Measurements from ENCODE around the gene SMAP2.

GRCh38 chr1:40338745-40339419 is 34.6 kb upstream of the SMAP2 start:
- TF ChIP-seq, protein P1, sequence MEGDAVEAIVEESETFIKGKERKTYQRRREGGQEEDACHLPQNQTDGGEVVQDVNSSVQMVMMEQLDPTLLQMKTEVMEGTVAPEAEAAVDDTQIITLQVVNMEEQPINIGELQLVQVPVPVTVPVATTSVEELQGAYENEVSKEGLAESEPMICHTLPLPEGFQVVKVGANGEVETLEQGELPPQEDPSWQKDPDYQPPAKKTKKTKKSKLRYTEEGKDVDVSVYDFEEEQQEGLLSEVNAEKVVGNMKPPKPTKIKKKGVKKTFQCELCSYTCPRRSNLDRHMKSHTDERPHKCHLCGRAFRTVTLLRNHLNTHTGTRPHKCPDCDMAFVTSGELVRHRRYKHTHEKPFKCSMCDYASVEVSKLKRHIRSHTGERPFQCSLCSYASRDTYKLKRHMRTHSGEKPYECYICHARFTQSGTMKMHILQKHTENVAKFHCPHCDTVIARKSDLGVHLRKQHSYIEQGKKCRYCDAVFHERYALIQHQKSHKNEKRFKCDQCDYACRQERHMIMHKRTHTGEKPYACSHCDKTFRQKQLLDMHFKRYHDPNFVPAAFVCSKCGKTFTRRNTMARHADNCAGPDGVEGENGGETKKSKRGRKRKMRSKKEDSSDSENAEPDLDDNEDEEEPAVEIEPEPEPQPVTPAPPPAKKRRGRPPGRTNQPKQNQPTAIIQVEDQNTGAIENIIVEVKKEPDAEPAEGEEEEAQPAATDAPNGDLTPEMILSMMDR (IDR thresholded peaks at IDR 0.05) = peak; percentile 94 to 99 (median 96)
- TF ChIP-seq POLR2A (IDR thresholded peaks at IDR 0.05) = no peak

Data from heart left ventricle (tissue), 13 donors.